HL-60/S4 (cell line): Measurements from ENCODE around the gene JAZF1.

Experiments used
- in situ Hi-C: fragments of 300-500 bp; cut with MboI; formaldehyde crosslinking; loops from 2 replicates; pipeline ENCODE4 v1.14.3; 2022; ENCODE audit warnings: low sequenced_read_pairs

JAZF1 gene

DNA sequence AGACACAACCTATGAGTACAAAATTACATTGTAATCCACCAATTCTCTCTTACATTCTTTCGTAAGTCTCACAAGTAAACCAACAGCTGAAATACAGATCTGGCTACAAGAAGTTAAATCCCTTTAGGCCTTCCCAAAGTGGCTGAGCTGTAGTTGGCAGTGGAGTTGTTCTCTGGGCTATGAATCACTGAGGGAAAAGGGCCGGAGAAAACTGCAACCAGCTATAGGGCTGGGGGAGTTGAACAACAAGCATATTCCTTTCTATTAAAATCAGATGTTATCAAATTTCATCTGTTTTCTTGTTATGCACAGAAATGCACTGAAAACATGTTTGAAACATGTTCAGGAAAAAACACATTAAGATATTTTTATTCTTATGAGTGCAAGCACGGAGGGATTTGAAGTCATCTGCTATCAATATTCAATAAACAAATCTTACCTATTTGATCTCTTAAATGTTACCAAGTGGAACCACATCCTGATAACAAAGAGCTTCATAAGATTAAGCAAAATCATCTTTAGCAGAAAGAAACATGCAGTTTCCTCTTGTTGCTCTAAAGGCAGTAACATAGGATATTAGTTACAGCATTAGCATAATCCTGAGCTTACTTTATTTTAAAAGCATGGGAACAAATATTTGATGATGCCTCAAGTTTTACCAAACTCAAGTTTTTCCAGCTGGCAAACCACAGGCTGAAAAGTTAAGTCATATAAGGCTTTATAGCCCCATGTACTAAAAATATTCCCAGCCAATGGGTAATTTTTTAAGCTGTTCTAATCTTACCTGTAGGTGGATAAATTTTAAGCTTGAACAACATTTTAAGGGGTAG, 227.9 kb downstream of the JAZF1 start:
- in situ Hi-C loops = no loop called here

DNA sequence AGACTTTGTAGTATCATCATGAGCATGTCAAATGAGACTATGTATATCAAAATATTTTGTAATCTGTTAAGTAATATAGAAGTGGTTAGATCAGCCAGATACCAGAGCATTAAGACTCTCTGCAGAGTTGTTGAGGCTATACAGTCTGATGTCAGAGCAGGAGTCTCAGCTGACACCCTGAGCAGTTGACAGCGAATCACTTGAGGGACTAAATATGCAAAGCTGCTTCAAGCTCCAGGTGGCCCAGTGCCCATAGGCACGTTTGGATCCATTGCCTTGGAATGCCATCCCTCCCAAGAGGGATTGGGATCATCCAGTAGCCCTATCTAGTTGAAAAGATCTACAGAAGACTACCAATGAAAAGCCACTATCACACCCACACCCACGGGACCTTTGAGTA, 230.5 kb downstream of the JAZF1 start:
- in situ Hi-C loops = no loop called here

DNA sequence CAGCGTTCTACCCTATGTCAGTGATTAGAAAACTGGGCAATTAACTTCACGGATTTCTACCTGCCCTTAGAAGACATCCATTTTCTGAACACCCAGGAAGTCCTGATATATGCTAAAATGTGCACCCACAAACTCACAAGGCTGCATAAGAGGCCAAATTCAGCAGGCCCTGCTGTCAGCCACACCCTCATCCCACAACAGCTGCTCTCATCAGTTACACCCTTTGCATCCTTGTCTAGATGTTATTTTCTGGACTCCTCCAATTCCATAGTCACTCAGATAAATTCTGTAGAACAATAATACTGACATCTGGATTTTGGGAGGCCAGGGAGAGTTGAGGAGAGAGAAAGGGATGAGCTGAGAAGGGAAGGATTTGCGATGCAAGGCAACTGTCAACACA, 231.7 kb downstream of the JAZF1 start:
- in situ Hi-C loops = no loop called here

DNA sequence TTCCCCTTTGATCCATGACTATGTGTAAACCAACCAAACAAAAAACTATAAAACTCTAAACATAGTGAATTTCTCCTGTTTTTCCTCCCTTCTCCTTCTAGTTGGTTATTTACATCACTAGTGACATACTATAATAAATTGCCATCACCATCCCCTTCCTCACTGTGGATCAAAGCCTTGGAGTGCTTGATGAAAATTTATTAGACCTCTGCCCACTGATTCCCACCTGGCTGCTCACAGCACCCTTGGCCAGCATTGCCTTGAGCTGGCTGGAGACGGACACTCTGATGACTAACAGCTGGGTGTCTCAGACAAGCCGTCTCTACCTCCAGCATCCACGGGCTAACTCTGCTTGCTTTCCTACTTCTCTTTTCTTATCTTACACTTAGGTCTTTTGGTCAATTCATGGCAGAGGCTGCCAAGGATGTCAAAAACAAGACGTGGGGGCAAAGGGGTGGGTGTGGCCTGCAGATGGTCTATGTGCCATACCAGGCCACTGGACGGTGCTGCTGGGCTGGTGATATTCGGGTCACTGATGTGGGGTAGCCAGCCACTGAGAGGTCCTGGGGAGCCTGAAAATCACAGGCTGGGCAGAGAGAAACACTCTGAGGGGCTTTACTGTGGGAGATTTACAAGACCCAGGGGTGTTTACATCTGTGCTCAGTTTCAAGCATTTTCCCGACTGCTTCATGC, 232.9 kb downstream of the JAZF1 start:
- in situ Hi-C loops = no loop called here

DNA sequence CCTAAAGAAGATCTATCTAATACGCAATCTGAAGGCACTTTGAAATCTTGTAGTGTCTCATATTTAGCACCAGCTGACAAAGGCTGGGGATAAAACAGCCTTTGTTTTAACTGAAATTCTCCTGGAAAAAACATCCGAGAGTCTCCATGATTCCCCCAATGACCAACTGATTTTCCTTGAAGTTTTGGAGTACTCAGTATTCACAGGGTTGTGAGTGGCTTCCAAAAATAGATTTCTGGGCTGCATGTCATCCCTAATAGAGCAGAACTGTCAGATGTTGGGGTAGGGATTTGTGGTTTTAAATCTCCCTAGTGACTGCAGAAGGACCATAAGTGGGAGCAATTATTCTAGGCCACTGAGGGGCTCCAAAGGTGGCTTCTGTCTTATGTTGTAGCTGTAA, 234.2 kb downstream of the JAZF1 start:
- in situ Hi-C loops = no loop called here

DNA sequence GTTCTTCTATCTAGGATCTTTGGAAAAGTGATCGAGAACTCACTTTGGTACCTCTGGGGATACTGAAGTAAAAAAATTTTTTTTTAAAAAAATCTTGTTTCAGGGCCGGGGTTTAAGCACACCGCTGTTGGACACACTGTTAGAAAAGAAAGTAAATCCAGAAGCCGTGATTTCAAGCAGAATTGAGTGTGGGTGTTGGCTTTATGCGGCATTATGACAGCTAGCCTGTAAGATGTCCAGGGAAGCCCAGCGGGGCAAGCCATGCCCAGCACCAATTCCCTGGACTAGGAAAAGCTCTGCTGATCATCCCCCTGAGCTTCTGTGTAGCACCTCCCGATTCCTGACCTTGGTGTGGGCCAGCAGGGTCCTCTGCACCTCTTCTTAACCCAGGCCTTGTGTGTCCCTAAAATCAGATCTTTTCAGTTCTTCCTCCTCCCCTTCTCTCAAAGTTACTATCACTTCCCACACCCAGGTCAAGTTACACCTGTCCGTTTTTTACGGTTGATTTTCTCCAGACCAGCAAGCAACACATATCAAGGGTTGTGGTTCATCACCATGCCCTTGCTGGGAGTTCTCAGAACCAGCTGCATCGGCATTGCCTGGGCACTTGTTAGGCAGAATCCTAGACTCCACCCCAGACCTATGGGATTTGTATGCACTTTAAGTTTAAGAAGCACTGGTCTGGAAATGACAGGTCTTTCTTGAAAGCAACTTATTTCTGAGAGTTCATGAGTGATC, 235.4 kb downstream of the JAZF1 start:
- in situ Hi-C loops = no loop called here

DNA sequence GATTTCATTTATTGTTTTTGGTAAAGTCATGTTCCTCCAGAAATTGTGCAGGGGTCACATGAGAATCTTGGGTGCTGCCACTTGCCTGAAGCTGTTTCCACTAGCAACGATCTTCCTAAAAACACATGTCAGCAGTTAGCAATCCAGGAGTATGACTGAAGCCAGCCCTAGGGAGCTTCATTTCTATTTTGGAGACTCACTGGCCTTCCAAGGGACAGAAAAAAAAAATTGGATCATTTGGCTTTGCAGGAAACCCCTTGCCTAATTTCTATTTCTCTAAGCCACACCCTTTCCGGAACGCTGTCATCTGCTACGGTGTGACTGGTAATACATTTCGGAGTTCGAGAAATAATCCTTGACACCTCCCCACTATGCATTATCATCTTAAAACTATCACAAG, 236.0 kb downstream of the JAZF1 start:
- in situ Hi-C loops = no loop called here

DNA sequence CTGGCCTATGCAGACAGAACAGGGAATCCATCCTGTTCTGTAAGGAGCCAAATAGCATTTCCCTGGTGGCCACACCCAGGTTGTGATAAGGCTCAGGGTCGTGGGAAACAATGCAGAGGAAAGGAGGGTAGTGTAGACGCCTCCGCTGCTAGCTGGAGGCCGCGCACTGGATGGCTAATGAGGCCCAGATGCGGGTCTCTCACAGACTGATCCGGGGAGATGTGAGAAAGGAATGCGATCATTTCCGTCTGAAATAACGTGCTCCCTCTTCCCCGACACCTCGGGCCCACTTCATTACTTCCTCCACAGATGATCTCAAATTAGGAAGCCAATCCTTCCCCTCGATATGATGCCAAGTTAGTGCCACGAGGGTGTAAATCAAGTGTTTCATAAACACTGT, 237.4 kb downstream of the JAZF1 start:
- in situ Hi-C loops = no loop called here

DNA sequence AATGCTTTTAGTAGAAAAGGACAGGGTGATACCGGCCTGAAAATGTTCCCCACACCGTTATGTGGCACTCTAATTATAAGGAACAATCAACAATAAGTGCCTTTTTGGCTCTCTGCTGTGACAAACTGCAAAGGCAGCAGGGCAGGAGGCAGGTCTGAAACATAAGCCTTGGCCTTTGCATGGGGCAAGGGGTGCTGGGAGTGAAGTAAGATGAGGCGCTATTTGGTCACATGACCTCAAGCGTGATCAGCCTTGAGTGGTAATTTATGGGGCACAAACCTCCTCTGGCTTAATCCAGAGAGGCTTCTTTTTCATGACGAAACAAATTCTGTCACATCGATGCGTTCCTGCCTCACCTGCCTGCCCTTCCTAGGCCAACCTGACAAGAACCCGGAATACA, 237.9 kb downstream of the JAZF1 start:
- in situ Hi-C loops = no loop called here

DNA sequence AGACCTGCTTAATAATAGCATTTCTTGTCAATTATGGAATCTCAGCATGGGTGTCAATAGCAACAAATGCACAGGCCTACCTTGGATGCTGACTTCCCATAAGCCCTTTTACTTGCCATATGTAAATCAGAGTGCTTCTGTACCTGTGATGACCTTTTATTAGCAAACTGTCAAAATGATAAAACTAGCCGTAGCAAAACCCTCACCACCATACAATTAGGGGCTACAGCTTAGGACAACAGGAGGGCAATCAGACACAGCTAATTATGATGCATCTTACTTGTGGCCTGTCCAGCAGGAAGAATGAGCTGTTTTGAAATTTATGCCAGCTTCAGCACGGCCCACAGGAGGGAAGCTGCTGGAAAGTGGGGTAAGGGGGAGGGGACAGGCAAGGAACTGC, 239.1 kb downstream of the JAZF1 start:
- in situ Hi-C loops = no loop called here

DNA sequence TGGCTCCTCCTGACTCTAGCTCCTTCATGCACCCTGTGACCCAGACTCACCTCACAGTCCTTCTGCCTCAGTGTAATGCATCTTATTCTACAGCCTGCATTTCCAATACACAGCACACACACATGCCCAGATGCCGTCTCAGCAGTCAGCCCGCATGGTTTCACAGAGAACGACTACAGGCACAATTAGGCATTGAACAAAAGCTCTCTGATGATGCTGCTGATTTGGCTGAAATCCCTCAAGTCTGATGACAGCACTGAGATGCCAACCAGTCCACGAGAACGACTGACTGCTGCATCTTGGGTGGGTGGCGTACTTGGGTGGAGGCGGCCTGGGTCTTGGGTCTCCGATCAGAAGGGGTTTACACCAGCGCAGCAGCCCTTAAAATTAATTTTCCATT, 240.3 kb downstream of the JAZF1 start:
- in situ Hi-C loops = no loop called here

DNA sequence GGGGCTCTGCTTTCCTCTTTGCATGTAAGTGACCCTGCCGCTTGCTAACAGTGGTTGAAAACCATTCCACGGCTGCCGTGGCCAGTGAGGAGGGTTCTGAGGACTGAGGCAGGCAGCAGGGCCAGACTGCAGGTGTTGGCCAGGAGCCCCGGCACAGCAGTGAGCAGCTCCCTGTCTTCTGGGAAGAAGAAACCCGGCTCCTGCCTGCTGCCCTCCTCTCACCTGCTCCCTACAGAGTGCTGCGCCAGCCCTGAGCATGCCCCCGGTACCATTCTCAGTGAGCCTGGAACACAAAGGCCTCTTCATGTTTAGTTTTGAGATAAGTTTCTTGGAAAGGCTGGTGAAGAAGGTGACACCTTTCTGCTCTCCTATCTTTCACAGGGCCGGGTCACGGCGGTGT, 240.7 kb downstream of the JAZF1 start:
- in situ Hi-C loops = no loop called here

DNA sequence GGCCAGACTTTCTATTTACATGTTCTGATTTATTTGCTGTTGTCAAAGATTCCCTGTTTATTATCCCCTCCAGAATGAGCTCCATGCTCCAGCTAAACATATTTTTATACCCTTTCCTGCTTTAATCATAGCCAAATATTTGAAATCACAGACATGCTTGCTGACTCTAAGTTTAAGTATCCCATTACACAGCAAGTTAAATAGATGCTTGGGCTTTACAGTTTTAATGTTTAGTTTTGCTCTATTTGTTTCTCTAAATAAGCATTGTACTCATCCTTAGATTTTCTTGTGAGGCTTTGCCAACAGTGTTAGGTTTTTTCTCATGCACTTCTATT, 243.9 kb downstream of the JAZF1 start:
- in situ Hi-C loops = no loop called here

DNA sequence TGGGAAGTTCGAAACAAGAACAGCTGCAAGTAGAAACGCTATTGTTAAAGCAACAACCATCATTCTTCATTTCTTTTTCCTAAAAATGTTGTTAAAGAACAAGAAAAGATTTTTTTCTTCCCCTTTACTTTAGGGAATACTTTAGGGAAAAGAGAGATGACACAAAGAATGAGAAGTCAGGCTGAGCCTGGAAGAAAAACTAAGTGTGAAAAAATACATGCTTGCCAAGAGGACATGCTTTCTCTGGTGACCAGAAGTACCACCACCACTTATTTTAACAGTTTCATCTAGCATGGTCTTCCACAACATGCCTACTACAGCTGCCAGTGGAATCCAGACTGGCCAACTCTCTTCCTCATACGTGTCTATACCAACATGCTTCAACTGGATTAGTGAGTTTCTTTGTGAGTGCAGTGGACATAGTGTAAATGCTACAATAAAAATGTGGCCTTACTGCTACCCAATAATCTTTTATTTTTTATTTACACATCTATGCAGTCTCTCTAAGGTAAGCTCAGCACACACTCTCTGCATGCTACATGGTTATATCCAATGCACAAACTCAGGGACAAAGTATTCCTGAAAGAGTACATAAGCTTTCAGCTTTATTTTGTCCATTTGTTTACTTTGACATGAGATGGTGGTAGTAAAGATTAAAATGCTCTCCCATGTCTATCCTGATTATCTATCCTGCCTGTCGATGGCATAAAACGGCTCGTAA, 244.4 kb downstream of the JAZF1 start:
- in situ Hi-C loops = no loop called here

DNA sequence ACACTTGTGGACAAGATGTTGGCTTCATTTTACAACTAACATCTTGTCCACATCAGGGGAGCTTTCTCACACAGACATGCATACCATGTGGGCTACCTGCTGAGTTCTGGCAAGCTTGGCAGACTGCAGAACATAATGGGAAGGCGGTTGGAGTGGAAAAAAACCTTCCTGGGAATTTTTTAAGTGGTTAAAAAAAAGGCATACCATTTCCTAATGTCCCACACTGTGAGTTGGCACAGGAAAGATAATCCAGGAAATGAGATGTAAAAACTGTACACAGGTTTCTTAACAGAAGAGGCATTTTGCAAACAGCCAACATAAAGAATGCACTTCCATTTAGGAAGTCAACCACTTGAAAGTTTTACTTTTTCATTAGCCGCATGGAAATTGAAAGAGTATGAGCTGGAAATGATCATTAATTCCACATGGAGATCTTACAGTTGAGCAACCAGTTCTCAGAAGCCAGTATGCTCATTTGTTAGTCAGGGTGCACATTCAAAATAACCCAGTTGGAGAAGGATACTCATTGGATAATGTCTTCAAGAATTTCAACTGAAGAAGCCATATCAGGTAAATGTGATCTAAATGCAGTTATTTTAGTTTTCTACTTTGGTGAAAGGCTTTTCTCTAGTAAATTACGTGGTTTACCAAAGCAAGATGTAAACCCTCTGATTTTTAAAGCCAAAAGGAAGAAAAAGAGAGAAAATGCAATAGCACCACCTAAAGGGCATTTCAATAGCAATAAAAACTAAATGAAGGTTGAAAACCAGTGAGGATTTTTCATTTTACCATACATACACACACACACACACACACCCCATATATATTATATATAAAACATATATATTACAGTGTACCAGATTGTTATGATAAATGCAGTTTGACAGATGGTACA, 246.7 kb downstream of the JAZF1 start:
- in situ Hi-C loops = no loop called here

DNA sequence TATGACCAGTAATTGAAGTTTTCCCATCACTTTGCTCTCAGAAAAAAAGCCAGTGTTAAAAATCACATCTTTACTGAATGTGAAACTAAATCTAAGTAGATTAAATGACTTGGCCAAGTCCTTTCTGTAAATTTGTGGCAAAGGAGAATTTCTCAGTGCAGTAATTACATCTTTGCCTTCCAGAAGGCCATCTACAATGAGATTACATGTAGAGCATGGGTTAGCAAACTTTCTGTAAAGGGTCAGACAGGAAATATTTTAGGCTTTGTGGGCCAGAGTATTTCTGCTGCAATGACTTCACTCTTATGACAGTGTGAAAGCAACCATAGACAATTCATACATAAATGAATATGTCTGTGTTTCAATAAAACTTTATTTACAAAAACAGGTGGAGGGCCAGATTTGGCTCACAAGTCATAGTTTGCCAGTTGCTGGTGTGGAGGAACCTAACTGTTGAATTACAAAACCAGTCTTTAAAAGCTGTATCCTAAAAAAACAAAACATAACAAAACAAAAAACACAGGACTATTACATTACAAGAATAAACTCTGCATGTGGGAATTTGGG, 249.6 kb downstream of the JAZF1 start:
- in situ Hi-C loops = no loop called here

DNA sequence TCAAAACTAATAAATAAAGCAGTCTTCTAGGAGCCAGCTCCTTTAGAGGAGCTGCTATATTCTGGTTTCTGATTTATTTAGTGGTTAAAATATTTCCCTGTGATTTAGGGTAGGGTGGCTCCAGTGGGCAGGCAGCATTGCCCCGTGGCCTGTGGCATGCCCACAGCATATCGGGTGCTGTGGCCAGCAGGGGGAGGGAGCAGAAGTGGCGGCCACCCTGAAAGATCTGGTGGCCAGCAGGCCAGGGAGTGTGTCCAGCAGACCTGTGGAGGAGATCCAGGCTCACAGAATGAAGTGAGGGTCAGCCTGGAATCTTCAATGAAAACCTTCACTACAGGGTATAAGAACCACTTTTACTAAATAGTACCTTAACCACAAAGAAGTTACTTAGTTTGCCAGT, 251.5 kb downstream of the JAZF1 start:
- in situ Hi-C loops = no loop called here

DNA sequence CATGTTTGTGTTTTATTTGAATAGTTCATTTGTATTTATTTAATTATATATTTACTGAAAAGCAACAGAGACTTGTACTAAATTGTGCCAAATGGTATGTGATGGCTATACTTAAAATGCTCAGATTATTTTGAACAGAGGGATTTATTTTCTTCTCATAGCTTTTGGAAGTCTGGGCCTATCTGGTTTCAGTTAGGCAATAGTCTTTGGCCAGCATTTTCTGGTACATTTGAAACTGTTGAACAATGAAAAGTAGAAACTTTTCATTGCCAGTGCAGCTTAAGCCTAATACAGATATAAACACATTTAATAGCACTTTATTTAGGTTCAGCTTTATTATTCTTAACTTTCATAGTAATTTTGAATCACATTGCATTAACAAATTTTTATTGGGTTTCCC, 252.6 kb downstream of the JAZF1 start:
- in situ Hi-C loops = no loop called here

DNA sequence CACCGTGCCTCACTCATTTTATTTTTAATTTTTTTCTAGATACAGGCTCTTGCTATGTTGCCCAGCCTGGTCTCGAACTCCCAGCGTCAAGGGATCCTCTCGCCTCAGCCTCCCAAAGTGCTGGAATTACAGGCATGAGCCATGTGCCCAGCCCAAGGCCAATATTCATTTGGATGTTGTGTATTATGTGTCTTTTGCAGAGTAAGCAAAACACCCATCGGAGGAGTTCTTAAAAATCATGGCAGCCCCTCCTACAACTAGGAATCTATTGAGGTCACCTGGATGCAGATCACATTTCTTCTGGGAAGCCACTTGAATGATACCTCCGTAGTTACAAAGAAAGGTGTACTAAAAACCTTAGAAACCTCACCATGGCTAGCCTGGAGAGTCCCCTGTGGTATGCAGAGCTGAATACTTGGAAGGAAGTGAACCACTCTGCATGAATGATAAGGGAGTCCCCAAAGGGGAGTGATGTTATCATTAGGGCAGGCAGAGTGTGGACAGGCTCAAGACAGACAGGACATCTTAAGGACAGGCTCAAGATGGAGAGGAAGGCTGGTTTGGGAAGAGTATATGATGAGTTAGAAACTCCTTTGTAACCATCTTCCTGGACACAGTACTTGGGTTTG, 254.9 kb downstream of the JAZF1 start:
- in situ Hi-C loops = no loop called here

DNA sequence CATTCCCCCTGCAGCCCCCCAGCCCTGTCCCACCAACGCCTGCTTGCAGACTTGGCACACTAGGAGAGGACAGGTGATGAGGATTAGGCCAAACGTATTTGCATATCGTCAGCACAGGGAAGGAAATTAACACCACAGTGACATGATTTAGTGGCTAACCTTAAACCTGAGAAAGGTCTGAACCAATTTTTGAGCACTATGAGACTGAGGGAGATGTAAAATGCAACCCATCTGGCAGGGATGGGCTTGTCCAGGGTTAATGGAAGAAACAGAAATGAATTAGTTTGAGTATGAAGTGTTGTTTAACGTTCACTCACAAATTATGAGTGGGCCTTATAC, 257.0 kb downstream of the JAZF1 start:
- in situ Hi-C loops = loop anchor here (25.0 kb wide), 2 partner anchors 236 to 711 kb away; partner anchors contain the start of gene HOXA13
